NCI-H2196 treated with DMSO at 0.1 percent for 48 hours (cell line): Measurements from ENCODE around the gene MAPKAPK3.
A peak's percentile ranks its signal among the peaks of the same experiment; 100 is the strongest.

Experiments used
- DNase-seq: peaks from one replicate; lab custom pipeline; 2025; ENCODE audit not compliant: unreplicated experiment; lab: John Stamatoyannopoulos, UW

Gene MAPKAPK3

DNA sequence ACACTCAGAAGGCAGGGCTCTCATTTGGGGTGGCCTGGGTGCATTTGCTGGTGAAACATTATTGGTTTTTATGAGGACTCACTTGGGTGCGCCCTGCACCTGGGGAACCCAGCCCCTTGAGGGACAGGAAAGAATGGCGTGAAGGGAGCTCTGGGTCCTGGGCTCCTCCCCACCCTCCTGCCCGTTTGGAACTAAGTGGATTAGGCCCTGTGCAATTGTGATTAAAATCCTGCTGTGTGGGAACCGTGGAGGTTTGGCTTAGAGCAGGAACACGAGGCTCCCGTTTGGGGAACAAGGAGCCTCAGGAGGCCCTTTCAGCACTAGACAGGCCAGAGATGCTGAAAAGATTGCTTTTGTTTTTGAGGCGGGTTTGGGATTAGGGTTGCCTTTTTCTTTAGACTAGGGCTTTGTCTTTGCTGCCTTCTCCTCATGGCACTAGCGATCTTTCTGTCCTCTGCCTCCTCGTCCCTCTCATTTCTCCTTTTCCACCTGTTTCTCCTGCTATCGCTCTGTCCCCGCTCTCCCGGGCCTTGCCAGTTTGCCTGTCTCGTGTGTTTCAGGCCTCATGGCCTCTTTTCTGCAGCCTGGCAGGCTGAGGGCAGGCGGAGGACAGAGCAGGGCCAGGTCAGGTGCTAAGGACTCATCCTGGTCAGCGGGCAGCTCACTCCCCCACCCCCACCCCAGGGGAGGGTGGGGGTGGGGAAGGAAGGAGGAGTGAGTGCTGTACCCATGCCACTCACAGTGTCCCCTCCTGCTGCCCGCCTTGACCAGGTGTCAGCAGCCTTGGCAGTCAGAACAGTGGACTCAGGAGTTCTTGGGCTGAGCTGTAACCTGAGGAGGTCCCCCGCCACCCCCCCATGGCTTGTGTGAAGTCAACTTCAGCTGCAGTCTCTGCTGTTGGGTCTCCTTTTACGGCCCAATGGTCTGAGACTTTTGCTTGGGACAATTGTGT lies 8.6 kb downstream of the MAPKAPK3 start:
- DNase-seq = no peak

DNA sequence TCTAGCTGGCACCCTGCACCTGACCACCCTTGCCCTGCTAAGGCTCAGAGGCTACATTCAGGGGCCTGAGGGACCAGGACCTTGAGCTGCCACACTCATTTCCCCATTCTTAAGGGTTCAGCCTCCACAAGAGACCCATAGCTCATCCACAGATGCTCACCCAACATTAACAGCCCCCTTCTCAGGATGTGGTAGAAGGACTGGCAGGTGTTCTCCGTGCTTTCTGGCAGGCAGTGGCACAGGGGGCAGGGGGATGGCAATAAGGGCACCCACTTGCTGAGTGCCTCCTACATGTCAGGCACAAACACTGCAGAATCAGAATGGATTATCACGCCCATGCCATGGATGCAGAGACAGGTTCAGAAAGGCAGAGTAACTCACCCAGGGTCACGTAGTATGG lies 9.4 kb downstream of the MAPKAPK3 start:
- no peak for DNase-seq

DNA sequence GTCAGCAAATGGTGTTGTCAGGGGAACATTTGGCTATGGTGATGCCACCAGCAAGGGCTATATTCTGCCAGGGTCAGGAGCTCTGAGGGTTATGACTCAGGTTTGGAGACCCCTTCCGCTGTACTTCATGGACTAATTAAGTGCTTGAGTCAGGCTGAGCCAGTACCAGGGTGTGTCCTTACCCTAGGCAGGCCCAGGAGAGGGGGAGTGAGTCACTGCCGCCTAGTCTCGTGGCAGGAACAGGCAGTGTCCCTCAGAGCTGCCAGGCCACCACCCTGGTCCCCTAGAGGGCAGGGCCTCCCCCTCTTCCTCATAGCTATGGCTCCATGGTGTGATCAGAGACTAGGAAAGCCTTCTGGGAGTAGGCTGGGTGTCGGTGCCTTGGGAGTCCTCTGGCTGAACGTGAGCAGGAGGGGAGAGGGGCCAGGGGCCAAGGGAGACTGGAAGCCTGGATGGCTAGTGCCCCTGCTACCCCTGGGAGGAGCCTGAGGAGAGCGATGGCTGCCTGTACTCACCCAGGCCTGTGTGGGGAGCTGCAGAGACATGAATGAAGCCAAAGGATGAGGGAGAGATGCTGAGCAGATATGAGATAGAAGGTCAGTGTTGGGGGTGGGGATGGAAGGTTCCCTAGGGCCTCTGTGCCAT lies 10.6 kb downstream of the MAPKAPK3 start:
- peak; percentile 9 for DNase-seq

DNA sequence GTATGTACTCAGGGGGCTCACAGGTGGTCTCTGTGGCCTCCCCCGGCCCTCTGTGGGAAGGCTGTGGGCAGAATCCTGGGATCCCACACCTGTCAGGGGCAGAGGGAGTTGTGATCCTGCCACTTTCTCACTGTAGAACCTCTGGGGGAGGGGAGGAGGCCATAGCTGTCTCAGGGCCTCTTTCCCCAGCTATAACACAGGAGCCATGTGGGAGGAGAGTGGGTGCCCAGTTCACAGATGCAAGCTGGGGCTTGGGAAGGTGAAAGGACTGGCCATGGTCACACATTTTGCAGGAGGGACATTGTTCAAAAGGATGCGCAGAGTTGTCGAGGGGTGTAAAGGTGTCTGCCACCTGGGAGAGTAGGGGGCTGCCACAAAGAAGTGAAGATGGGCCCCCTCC lies 11.7 kb downstream of the MAPKAPK3 start:
- no peak for DNase-seq

- no peak for DNase-seq
Measured at GRCh38 chr3:50630394-50630793, 13.4 kb downstream of the MAPKAPK3 start.

DNA sequence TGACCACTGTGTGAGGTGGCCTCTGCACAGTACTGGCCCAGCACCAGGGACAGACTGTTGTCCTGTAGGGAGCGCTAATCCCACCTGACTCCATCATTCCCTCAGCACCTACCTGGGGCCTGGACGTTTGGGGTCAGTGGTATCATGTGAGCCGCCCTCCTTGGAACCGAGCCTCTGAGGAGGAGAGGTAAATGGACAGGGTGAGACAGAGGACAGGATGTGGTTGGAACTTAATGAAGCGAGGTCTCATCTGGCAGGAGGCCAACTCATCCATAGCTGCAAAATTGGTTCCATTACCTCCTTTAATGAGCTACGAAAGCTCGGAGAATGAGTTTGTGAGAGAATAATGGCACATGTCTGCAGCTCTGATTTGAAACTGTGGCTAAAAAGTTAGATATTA lies 13.9 kb downstream of the MAPKAPK3 start:
- peak; percentile 19 for DNase-seq

DNA sequence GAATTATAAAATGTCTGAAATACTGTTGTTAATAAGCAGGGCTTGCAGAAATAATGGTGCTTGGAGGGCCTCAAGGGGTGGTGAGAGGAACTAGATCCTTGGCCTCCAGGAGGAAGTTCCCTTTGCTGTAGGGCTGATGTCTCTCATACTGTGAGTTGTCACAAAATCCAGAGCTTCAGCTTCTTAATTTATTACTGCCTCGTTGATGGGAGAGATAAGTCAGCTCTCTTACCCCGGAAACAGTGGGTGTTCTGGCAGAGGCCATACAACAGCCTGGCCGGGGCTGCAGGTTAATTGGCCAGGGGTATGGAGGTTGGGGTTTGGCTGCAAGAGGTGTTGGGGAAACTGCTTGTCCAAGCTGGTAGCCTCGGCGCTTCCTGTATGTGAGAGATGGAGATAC lies 15.5 kb downstream of the MAPKAPK3 start:
- DNase-seq = no peak

DNA sequence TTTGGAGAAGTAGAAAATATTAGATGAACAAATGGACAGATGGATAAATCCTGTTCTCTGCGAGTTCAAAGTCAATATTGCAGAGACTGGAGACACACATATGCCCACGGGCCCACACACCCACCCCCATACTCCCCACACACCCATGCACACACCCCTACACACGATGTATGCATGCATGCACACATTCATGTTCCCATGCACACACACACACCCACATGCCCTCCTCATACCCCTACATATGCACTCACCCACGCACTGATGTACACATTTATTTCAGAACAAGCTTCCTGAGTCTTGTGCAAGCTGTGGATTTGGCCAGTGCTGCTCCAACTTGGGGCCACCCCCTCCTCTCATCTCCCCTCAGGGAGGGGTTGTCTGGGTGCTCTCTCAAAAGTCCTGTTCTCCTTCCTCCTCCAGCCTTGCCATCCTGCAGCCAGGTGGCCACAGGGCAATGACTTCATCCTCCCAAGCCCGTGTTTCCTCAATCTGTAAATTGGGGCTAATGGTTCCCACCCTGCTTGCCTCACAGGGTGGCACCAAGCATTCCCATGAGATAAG lies 16.4 kb downstream of the MAPKAPK3 start:
- no peak for DNase-seq

GRCh38 chr3:50635066-50635465 lies 18.1 kb downstream of the MAPKAPK3 start:
- DNase-seq = no peak

DNA sequence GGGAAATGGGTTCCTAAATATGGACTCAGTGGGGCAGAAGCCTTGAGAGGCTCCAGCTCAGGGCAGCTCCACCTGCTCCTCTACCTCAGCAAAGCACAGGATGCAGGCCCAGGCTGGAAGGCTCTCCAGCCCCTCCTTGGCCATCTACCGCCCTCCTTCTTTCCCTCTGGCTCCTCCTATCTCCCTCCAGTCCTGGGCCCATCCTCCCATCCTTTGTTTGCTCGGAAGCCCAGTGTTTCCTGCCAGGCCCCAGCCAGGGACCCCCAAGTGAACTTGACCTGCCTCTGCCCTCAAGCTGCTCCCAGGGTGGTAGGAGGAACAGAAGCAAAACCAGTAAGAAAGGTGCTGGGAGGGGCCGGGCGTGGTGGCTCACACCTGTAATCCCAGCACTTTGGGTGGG lies 20.1 kb downstream of the MAPKAPK3 start:
- DNase-seq = no peak

- DNase-seq = no peak
Measured at GRCh38 chr3:50637945-50638344, 21.0 kb downstream of the MAPKAPK3 start.

DNA sequence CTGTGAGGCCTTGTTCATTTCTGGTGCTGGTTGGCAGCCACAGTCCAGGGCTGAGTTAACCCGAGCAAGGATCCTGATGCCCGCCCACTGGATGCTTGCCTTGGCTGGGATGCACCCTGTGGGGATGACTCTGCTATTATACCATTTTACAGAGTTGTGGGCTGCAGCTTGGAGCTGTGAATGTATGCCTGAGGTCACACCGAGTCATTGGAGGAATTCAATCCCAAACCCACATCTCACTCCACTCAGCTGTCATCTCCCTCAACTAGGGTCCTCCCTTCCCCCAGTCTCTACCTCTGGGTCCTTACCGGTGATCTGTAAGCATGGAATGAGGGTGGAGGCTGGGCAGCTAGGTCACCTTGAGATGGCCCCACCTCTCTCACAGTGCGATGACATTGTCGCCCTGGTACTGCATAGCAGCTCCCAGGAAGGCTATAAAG lies 22.1 kb downstream of the MAPKAPK3 start:
- DNase-seq = no peak

- no peak for DNase-seq
Measured at GRCh38 chr3:50642382-50642781, 25.4 kb downstream of the MAPKAPK3 start.

GRCh38 chr3:50644561-50644960 lies 27.6 kb downstream of the MAPKAPK3 start:
- DNase-seq = no peak

DNA sequence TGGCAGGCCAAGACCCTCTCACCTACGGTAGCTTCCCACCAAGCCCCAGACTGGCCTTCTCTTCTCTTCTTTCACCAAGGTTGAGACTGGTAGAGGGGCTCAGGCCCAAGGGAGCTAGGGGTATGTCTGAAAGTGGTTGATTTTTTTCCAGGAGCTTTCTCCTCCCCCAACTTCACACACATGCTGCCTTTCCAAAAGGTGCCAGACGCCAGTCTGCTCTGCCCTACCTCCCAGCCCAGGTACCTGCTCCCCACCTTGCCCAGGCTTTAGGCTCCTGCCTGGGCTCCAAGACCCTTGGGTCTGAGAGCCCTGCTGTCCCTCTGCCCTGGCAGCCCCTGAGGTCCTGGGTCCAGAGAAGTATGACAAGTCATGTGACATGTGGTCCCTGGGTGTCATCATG lies 28.4 kb downstream of the MAPKAPK3 start:
- no peak for DNase-seq

DNA sequence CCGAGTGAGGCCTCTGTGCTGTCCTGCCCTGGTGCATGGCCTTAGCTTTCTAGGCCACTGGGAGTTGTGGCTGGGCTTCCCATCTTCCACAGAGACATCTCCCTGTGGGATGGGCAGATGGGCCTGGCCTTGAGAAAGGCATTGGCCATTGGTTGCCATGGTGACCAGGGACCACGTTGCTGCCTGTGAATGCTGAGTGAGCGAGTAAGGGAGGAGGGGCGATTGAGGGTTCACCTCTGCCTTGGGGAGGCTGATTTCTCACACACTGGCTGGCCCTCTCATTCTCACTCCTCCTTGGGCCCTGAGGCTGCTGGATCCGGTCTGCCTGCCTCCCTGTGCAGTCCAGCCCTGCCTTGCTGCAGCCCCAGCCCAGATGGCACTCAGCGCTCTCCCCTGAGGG lies 31.4 kb downstream of the MAPKAPK3 start:
- no peak for DNase-seq

- no peak for DNase-seq
Measured at GRCh38 chr3:50648944-50649343, 32.0 kb downstream of the MAPKAPK3 start.

DNA sequence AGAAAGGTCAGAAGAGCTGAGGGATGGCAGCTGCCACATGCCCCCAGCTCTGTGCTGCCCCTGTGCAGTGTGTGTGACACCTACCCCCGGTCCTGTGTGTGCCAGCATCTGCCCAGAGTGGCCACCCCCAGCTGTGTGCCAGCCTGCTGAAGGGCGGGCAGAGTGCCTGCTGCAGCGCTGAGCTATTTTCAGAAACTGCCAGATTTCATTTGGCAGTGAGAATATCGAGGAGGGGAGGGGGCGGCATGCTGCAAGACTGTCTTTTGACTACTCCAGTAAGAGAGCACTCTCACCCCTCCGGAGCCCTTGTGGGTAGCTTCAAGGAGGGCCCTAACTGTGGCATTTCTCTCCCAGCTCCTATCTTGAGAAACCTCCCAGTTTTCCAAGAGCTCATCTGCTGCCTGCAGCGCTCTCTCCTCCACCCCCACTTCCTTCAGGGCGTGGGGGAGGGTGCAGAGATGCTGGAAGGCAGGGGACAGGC lies 32.5 kb downstream of the MAPKAPK3 start:
- DNase-seq = no peak

GRCh38 chr3:50650018-50650417 lies 33.1 kb downstream of the MAPKAPK3 start:
- no peak for DNase-seq

- no peak for DNase-seq
Measured at GRCh38 chr3:50651445-50651844, 34.5 kb downstream of the MAPKAPK3 start.

- DNase-seq = no peak
Measured at GRCh38 chr3:50651920-50652529, 35.1 kb downstream of the MAPKAPK3 start.
